OCI-LY3 (cell line): ENCODE results near the gene CRHR2.

ENCODE experiments used
- H2AFZ ChIP-seq: fragments of 200-600, 300-600 bp; shearing (Covaris generic); 2 replicates; pipeline ENCODE4 v1.6.0; 2014; ENCODE audit warnings: antibody characterized with exemption, low read depth, low read length
- H3K27ac ChIP-seq: fragments of 200-600, 300-600 bp; sonication (generic); 2 replicates; pipeline ENCODE4 v1.5.1; 2014; ENCODE audit warnings: mild to moderate bottlenecking, low read length, moderate library complexity, mixed read lengths
- H3K27me3 ChIP-seq: fragments of 200-600, 300-600 bp; sonication (generic); 2 replicates; pipeline ENCODE4 v1.6.1; 2014; ENCODE audit warnings: low read depth, low read length, mixed read lengths
- H3K36me3 ChIP-seq: fragments of 200-600, 300-600 bp; sonication (generic); replicated peaks from 2 replicates; pipeline ENCODE3; 2014; ENCODE audit warnings: low read depth, low read length, mixed read lengths
- H3K4me1 ChIP-seq: fragments of 300-600, 200-600 bp; sonication (generic); 2 replicates; pipeline ENCODE4 v1.6.1; 2014; ENCODE audit warnings: low read length, mixed read lengths
- H3K4me2 ChIP-seq: fragments of 200-600, 300-600 bp; sonication (generic); 2 replicates; pipeline ENCODE4 v1.6.1; 2014; ENCODE audit warnings: low read length, mixed read lengths
- H3K4me3 ChIP-seq: fragments of 300-600, 200-600 bp; sonication (generic); 2 replicates; pipeline ENCODE4 v1.5.1; 2014; ENCODE audit warnings: antibody characterized with exemption, mild to moderate bottlenecking, low read length, moderate library complexity
- H3K79me2 ChIP-seq: fragments of 300-600, 200-600 bp; shearing (Covaris generic); 2 replicates; pipeline ENCODE4 v1.6.1; 2014; ENCODE audit warnings: mild to moderate bottlenecking, low read length, mixed read lengths
- H3K9ac ChIP-seq: fragments of 300-600, 200-600 bp; shearing (Covaris generic); 2 replicates; pipeline ENCODE4 v1.6.0; 2014; ENCODE audit warnings: mild to moderate bottlenecking, low read length, moderate library complexity
- H3K9me3 ChIP-seq: fragments of 200-600, 300-600 bp; shearing (Covaris generic); 2 replicates; pipeline ENCODE4 v1.6.1; 2014; ENCODE audit warnings: low read length, mixed read lengths; ENCODE audit not compliant: insufficient read depth
- H4K20me1 ChIP-seq: fragments of 200-600, 300-600 bp; sonication (generic); 2 replicates; pipeline ENCODE4 v1.6.1; 2016; ENCODE audit warnings: low read length, mixed read lengths; ENCODE audit not compliant: insufficient read depth
- EZH2phosphoT487 ChIP-seq: fragments of 200-600 bp; shearing (Covaris generic); IDR thresholded peaks from 2 replicates; pipeline ENCODE4 v1.6.1; 2018; ENCODE audit warnings: antibody characterized with exemption, mixed run types, low read depth
- TF ChIP-seq, protein P1 (sequence below): fragments of 200-600, 300-600 bp; sonication (generic); IDR thresholded peaks from 2 replicates; pipeline ENCODE4 v1.5.1; 2014; ENCODE audit warnings: antibody characterized with exemption, low read length, low read depth

CRHR2 gene

DNA sequence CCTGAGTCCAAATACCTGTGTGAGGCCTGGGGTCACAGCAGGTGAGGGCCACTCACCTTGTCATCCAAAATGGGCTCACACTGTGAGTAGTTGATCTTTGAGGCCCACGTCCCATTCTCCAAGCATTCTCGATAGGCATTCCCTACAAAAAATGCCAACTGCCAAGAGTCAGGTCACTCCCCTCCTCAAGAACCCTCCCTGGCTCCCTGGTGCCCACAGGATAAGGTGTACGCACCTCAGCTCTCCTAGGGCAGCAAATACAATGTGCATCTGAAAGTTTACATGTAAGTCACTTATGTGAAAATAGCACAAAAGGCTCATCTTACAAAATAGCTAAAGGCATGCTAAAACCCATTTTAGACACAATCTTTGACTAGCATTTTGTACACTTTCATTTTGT, 15.1 kb downstream of the CRHR2 start:
- Histone ChIP-seq H3K79me2 (no peaks in the 10 kb centered on the region), H3K4me2 (no peak overlapping the region), H4K20me1 (no peaks in the 10 kb centered on the region), H3K9ac (no peak overlapping the region), H3K4me1 (no peaks in the 10 kb centered on the region), H3K27ac (no peak overlapping the region), H3K4me3 (no peak overlapping the region), H3K27me3 (no peaks in the 10 kb centered on the region), H3K9me3 (no peaks in the 10 kb centered on the region), H3K36me3 (no peaks in the 10 kb centered on the region), H2AFZ (no peak overlapping the region)
- TF ChIP-seq, protein P1, sequence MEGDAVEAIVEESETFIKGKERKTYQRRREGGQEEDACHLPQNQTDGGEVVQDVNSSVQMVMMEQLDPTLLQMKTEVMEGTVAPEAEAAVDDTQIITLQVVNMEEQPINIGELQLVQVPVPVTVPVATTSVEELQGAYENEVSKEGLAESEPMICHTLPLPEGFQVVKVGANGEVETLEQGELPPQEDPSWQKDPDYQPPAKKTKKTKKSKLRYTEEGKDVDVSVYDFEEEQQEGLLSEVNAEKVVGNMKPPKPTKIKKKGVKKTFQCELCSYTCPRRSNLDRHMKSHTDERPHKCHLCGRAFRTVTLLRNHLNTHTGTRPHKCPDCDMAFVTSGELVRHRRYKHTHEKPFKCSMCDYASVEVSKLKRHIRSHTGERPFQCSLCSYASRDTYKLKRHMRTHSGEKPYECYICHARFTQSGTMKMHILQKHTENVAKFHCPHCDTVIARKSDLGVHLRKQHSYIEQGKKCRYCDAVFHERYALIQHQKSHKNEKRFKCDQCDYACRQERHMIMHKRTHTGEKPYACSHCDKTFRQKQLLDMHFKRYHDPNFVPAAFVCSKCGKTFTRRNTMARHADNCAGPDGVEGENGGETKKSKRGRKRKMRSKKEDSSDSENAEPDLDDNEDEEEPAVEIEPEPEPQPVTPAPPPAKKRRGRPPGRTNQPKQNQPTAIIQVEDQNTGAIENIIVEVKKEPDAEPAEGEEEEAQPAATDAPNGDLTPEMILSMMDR = no peak
- TF ChIP-seq EZH2phosphoT487 = no peak

DNA sequence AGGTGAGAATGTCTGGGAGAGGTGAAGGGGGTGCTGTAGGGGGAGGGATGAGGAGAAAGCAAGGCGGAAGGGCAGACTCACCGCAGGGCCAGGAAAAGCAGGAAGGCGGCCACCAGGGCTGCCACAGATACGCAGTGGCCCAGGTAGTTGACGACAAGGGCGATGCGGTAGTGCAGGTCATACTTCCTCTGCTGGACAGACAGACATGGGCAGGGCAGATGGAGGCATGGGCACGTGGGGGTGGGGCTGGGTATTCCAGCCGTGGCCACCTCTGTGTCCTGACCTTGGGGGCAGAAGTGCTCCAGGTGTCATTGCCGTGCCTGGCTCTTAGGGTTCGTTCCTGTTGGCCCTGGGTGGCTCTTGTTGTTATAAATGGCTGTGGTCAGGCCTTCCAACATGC, 16.8 kb downstream of the CRHR2 start:
- Histone ChIP-seq H4K20me1 (no peaks in the 10 kb centered on the region), H3K4me2 (no peak overlapping the region), H3K27me3 (no peaks in the 10 kb centered on the region), H3K9ac (no peak overlapping the region), H3K79me2 (no peaks in the 10 kb centered on the region), H3K9me3 (no peaks in the 10 kb centered on the region), H3K36me3 (no peaks in the 10 kb centered on the region), H2AFZ (no peak overlapping the region), H3K4me3 (no peak overlapping the region), H3K27ac (no peak overlapping the region), H3K4me1 (no peaks in the 10 kb centered on the region)
- TF ChIP-seq, protein P1 = no peak
- TF ChIP-seq EZH2phosphoT487 = no peak

DNA sequence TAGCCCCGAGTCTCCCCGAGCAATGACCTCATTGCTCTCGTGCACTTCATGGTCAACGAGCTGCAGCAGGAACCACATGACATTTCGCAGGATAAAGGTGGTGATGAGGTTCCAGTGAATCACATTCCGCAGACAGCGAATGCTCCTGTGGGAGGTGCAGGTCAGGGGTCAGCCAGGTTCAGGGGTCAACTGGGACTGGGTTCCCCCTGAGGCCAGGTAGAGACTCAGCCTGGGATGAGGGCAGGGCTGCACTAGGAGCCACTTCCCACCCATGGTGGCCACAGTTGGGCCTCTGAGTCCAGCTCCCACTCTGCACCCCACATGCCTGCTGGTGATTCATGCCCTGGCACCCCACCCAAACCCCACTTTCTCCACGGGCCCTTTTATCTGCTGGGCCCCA, 17.2 kb downstream of the CRHR2 start:
- Histone ChIP-seq H3K27me3 (no peaks in the 10 kb centered on the region), H3K36me3 (no peaks in the 10 kb centered on the region), H3K4me1 (no peaks in the 10 kb centered on the region), H4K20me1 (no peaks in the 10 kb centered on the region), H3K27ac (no peak overlapping the region), H3K79me2 (no peaks in the 10 kb centered on the region), H2AFZ (no peak overlapping the region), H3K9ac (no peak overlapping the region), H3K4me2 (no peak overlapping the region), H3K4me3 (no peak overlapping the region), H3K9me3 (no peaks in the 10 kb centered on the region)
- TF ChIP-seq, protein P1 = no peak
- TF ChIP-seq EZH2phosphoT487 = no peak

DNA sequence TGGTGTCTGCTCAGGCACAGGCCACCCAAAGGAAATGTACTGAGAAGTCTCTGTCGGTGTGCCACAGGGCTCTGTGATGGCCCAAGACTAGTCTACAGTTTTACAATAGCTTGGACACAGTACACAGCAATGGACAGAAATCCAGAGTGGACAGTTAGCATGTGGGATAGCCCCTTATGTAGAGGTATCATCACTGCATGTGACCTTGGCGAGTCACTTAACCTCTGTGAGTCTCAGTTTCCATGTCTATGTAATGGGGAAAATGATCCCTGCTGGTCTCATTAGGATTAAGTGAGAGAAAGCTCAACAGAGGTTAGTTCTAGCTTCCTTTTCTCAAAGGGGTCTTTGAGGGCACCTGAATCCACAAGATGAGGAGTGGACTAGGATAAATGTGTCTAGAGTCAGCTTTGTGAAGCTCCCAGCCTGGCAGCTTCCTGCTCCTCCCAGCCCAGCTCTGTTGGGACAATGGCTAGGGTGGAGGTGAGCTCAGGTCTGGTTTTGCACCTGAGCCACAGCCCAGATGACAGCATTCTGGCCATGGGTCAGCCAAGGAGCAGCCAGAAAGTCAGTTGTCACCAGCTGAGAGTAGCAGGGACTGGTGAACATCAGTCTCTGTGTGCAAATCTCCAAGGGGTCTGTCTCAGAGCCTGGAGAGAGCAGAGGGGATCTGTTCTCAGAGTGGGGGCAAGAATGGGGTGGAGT, 17.9 kb downstream of the CRHR2 start:
- no peak overlapping the region for H3K9ac ChIP-seq
- H3K36me3 ChIP-seq = no peaks in the 10 kb centered on the region
- no peak overlapping the region for H2AFZ ChIP-seq
- no peak overlapping the region for H3K4me3 ChIP-seq
- TF ChIP-seq, protein P1 = no peak
- TF ChIP-seq EZH2phosphoT487 = no peak
- H3K4me2 ChIP-seq = no peak overlapping the region
- H3K9me3 ChIP-seq = no peaks in the 10 kb centered on the region
- H3K27me3 ChIP-seq = no peaks in the 10 kb centered on the region
- no peak overlapping the region for H3K27ac ChIP-seq
- H4K20me1 ChIP-seq = no peaks in the 10 kb centered on the region
- no peaks in the 10 kb centered on the region for H3K79me2 ChIP-seq
- H3K4me1 ChIP-seq = no peaks in the 10 kb centered on the region
